ENCODE measurements around the gene PTGR1.

DNA sequence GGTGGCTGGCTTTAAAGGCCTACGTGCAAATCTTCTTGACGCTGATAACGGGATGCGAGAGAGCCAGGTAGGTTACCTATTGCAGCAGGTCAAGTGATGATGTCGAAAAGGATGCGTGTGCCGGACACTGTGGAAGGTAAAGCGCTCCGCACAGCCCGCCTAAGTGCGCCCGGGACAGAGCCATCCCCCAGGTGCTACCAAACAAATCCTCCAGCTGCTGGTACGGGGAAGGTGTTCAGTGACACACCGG is 31.4 kb upstream of the PTGR1 start:
- TF ChIP-seq POLR2A (IDR thresholded peaks at IDR 0.05) (no peak), CTCF (IDR thresholded peaks at IDR 0.05 in 4 of 5, conservative IDR thresholded peaks at IDR 0.05 in 1 of 5) (no peak)

All from gastrocnemius medialis (tissue), 4 donors.